Measurements from ENCODE around the gene CNBP.

DNA sequence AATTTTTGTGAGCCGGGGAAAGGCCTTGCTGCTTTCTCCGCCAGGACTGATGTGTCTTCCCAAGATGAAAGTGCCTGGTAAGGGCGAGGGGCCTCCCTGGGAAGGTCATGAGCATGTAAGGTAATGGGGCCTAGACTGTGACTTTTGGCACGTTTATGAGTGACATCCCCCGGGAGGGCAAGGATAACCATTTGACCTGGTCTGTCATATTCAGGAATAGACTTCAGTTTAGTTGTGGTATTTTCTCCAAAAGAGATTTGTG, 631 bp upstream of the CNBP start:
- TF ChIP-seq EZH2 (IDR thresholded peaks at IDR 0.05; ENCODE audit: borderline replicate concordance, low read depth, low read length, poor library complexity, severe bottlenecking), result no peak
- TF ChIP-seq, protein P1, sequence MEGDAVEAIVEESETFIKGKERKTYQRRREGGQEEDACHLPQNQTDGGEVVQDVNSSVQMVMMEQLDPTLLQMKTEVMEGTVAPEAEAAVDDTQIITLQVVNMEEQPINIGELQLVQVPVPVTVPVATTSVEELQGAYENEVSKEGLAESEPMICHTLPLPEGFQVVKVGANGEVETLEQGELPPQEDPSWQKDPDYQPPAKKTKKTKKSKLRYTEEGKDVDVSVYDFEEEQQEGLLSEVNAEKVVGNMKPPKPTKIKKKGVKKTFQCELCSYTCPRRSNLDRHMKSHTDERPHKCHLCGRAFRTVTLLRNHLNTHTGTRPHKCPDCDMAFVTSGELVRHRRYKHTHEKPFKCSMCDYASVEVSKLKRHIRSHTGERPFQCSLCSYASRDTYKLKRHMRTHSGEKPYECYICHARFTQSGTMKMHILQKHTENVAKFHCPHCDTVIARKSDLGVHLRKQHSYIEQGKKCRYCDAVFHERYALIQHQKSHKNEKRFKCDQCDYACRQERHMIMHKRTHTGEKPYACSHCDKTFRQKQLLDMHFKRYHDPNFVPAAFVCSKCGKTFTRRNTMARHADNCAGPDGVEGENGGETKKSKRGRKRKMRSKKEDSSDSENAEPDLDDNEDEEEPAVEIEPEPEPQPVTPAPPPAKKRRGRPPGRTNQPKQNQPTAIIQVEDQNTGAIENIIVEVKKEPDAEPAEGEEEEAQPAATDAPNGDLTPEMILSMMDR (conservative IDR thresholded peaks at IDR 0.05; ENCODE audit: low read depth, low read length), result no peak

Data from A673 (cell line).